GM12891 (cell line): Measurements from ENCODE around the gene MGME1.

Experiments used
- PAX5 ChIP-seq: IDR thresholded peaks from 2 replicates; pipeline ENCODE4 v1.6.1; 2011; ENCODE audit warnings: low read length, moderate library complexity, mild to moderate bottlenecking; ENCODE audit not compliant: insufficient read depth, severe bottlenecking
- POLR2A ChIP-seq: IDR thresholded peaks from 2 replicates; pipeline ENCODE4 v1.6.1; 2011; ENCODE audit warnings: low read depth, low read length, control low read depth
- POLR2AphosphoS5 ChIP-seq: IDR thresholded peaks from 2 replicates; pipeline ENCODE4 v1.6.1; 2011; ENCODE audit warnings: low read depth, low read length, control low read depth
- SPI1 ChIP-seq: IDR thresholded peaks from 2 replicates; pipeline ENCODE4 v1.6.1; 2011; ENCODE audit warnings: low read depth, low read length, control low read depth
- TAF1 ChIP-seq: IDR thresholded peaks from 2 replicates; pipeline ENCODE4 v1.6.1; 2011; ENCODE audit warnings: low read depth, low read length, control low read depth

DNA sequence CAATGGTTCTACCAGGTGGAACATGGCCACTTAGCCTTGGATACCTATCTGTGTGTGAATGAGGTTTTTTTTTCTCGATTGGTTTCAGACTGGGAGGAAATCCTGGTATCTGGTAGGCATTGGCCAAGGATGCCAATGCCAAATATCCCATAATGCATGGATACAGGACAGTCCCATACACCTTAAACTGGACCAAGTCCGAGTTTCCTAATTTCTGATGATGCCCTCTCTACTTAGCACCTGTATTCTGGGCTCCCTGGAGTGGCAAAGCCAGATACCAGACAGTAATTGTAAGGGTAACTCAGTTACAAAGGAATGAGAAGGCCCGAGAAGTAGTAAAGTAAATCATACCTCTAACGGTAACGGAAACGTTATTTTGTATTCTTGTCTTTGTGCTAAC lies 18.1 kb upstream of the MGME1 start:
- TF ChIP-seq POLR2A = no peak
- TF ChIP-seq POLR2AphosphoS5 = no peak
- no peak for TF ChIP-seq TAF1
- no peak for TF ChIP-seq SPI1
- no peak for TF ChIP-seq PAX5
